Suprapubic skin (tissue), 4 donors: Measurements from ENCODE around the gene CFAP410. TPM values are rescaled to one million over a fixed set of nuclear protein-coding genes. Genes with fewer than 3 reads are reported as not detected.
"Not testable (repeated sequence)": the region's sequence is repeated elsewhere in the genome, so short reads cannot be mapped to it uniquely, and the experiment has no call there.

ENCODE experiments used
- DNase-seq, 2 donors: peaks; one replicate each; pipeline ENCODE4 v3.0.0-alpha.2; 2019; ENCODE audit warnings: low spot score in 2 of 2
- H3K27ac ChIP-seq: fragments of 200-600 bp; sonication (generic); one replicate; pipeline ENCODE4 v1.5.1; 2019
- H3K27me3 ChIP-seq: fragments of 200-600 bp; sonication (generic); one replicate; pipeline ENCODE4 v1.5.1; 2019
- H3K36me3 ChIP-seq: fragments of 200-600 bp; sonication (generic); one replicate; pipeline ENCODE4 v1.5.1; 2019
- H3K4me1 ChIP-seq: fragments of 200-600 bp; sonication (generic); one replicate; pipeline ENCODE4 v1.5.1; 2019
- H3K4me3 ChIP-seq: fragments of 200-600 bp; sonication (generic); one replicate; pipeline ENCODE4 v1.5.1; 2019; ENCODE audit warnings: mild to moderate bottlenecking
- H3K9me3 ChIP-seq: fragments of 200-600 bp; sonication (generic); one replicate; pipeline ENCODE4 v1.5.1; 2019
- EP300 ChIP-seq: sonication (generic); formaldehyde crosslinking; IDR thresholded peaks from one replicate; pipeline ENCODE4 v1.6.1; 2017; ENCODE audit warnings: antibody characterized with exemption
- POLR2A ChIP-seq, 2 donors: fragments of 450-650 bp; IDR thresholded peaks; one replicate each; pipeline ENCODE4 v1.6.1; 2017; ENCODE audit warnings: antibody characterized with exemption in 2 of 2, mild to moderate bottlenecking in 2 of 2, moderate library complexity in 2 of 2
- POLR2AphosphoS5 ChIP-seq, 3 donors: sonication (generic); formaldehyde crosslinking; IDR thresholded peaks; one replicate each; pipeline ENCODE4 v1.6.1; 2017; ENCODE audit warnings: antibody characterized with exemption in 3 of 3
- WGBS: methylation state at CpG from one replicate; pipeline ENCODE4 v1.1.5; 2018; 5-methylcytosine and 5-hydroxymethylcytosine counted together
- total RNA-seq, 4 donors: library from RNA; depleted of rRNA; stranded (reverse); fragments of >200 nt; gene quantifications; one replicate each; pipeline ENCODE4 v1.1.0, GENCODE V29; 2016
- TF ChIP-seq, protein P1 (sequence below), 2 donors: fragments of 200-600 bp in 1 of 2; fragments of 450-650 bp in 1 of 2; sonication (generic) in 1 of 2; IDR thresholded peaks; one replicate each; pipeline ENCODE4 v1.5.1; 2016 to 2019; ENCODE audit warnings: antibody characterized with exemption in 2 of 2, mild to moderate bottlenecking in 1 of 2, moderate library complexity in 1 of 2

CFAP410 gene
- total RNA-seq, 4 donors from 2014 or later, result 22.6 to 45.5 (median 27.3) TPM

DNA sequence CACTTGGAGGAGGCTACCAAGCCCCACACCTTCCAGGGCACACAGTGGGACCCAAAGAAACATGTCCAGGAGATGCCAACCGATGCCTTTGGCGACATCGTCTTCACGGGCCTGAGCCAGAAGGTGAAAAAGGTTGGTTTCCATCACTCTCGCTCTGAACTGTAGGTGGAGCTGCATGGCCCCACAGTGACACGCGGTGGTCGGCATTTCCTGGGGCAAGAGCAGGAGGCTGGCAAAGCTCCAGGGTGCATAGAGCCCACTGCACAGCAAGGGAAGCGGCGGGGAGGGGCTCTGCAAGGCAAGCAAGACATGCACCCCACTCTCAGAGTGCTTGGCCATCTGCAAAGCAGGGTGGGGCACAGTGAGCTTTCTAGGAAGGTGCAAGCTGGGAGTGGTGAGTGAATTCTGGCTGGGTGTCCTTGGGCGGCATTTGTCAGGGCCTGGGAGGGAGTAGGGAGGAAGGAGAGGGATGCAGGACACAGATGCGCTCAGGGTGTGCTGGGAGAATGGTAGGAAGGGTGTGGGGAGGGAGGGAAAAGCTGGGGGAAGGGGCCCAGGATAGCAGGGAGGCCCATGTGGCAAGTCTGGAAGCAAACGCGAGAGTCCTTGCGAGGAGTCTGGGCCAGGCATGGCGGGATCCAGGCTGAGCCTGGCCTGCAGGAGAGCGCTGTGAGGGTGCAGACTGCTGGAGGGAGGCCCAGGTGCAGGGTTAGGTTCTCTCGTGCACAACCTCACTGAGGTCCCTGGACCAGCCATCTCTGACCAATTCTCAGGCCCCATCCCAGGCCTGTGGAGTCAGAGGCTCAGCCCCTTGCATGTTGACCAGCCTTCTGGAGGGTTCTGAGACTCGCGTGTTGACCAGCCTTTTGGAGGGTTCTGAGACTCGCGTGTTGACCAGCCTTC is 25.2 kb upstream of the CFAP410 start:
- H3K4me1 ChIP-seq, result no peaks in the 10 kb centered on the region
- H3K27me3 ChIP-seq, result peaks cover 30% of the 10 kb centered on the region
- H3K27ac ChIP-seq, result no peak overlapping the region
- peak; percentile 49 to 59 for DNase-seq
- no peaks in the 10 kb centered on the region for H3K36me3 ChIP-seq
- peaks cover 10% of the 10 kb centered on the region for H3K9me3 ChIP-seq
- 74% methylated on average over 19 of the region's 22 CpGs for WGBS
- H3K4me3 ChIP-seq, result no peak overlapping the region
- TF ChIP-seq POLR2AphosphoS5 (IDR thresholded peaks at IDR 0.05), result no peak
- no peak for TF ChIP-seq POLR2A (IDR thresholded peaks at IDR 0.05)
- TF ChIP-seq EP300, result no peak
- TF ChIP-seq, protein P1, sequence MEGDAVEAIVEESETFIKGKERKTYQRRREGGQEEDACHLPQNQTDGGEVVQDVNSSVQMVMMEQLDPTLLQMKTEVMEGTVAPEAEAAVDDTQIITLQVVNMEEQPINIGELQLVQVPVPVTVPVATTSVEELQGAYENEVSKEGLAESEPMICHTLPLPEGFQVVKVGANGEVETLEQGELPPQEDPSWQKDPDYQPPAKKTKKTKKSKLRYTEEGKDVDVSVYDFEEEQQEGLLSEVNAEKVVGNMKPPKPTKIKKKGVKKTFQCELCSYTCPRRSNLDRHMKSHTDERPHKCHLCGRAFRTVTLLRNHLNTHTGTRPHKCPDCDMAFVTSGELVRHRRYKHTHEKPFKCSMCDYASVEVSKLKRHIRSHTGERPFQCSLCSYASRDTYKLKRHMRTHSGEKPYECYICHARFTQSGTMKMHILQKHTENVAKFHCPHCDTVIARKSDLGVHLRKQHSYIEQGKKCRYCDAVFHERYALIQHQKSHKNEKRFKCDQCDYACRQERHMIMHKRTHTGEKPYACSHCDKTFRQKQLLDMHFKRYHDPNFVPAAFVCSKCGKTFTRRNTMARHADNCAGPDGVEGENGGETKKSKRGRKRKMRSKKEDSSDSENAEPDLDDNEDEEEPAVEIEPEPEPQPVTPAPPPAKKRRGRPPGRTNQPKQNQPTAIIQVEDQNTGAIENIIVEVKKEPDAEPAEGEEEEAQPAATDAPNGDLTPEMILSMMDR (IDR thresholded peaks at IDR 0.05), result no peak

DNA sequence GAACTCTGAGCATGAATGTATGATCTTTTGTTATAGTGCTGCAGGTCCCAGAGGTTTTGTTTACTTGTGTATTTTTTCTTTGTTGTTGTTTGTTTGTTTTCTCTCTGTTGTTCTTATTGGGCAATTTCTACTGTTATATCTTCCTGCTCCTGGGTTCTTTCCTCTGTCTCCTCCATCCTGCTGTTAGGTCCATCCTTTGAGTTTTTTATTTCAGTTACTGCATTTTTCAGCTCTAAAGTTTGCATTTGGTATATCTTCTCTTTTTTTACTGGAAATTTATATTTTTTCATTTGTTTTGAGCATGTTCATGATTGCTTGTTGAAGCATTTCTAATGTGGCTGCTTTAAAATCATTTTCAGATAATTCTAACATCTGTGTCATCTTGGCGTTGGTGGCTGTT is 24.1 kb upstream of the CFAP410 start:
- Histone ChIP-seq H3K4me1 (no peaks in the 10 kb centered on the region), H3K27me3 (peaks cover 22% of the 10 kb centered on the region), H3K4me3 (no peak overlapping the region), H3K27ac (no peak overlapping the region), H3K9me3 (peaks cover 10% of the 10 kb centered on the region), H3K36me3 (no peaks in the 10 kb centered on the region)
- 94% methylated on average over 1 of the region's 1 CpG for WGBS
- DNase-seq, result no peak
- TF ChIP-seq EP300 (no peak), POLR2A (IDR thresholded peaks at IDR 0.05) (no peak), POLR2AphosphoS5 (IDR thresholded peaks at IDR 0.05) (no peak)
- TF ChIP-seq, protein P1 (IDR thresholded peaks at IDR 0.05), result no peak

DNA sequence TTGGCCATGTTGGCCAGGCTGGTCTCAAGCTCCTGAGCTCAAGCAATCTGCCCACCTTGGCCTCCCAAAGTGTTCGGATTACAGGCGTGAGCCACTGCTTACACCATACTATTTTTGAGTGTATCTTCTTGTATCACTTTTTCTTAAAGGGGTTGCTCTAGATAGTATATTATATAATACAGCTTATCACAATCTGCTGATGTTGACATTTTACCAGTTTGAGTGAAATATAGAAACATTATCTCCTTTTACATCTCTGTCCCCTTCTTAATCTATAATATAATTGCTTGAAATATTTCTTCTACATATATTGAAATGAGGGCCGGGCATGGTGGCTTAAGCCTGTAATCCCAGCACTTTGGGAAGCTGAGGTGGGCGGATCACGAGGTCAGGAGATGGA is 22.7 kb upstream of the CFAP410 start:
- H3K4me1 ChIP-seq, H3K9me3 ChIP-seq, H3K4me3 ChIP-seq, H3K36me3 ChIP-seq, H3K27ac ChIP-seq: not testable (repeated sequence)
- 91% methylated on average over 5 of the region's 5 CpGs for WGBS
- DNase-seq, result peak in 1 of 2 donors; percentile 11
- peaks cover 25% of the 10 kb centered on the region for H3K27me3 ChIP-seq

DNA sequence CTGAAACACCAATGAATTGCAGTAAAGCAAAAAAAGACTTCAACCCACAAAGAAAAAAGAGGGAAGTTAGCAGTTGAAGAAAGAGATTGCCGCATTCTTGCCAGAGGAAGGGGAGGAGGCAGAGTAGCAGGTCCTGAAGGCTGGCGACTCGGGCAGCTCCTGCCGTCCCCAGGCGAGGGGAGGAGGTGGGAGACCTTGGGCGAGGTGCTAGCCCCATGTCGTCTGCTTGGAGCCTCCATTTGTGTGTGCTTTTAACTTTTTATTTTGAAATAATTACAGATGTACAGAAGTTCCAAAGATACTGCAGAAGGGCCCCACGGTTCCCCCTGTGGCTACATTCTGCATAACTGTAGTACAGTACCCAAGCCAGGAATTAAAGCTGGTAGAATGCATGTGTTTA is 21.0 kb upstream of the CFAP410 start:
- Histone ChIP-seq H3K4me1 (no peaks in the 10 kb centered on the region), H3K36me3 (no peaks in the 10 kb centered on the region), H3K9me3 (peaks cover 10% of the 10 kb centered on the region), H3K27ac (no peak overlapping the region), H3K27me3 (peaks cover 12% of the 10 kb centered on the region), H3K4me3 (no peak overlapping the region)
- TF ChIP-seq EP300 (no peak), POLR2A (IDR thresholded peaks at IDR 0.05) (no peak), POLR2AphosphoS5 (IDR thresholded peaks at IDR 0.05) (no peak)
- TF ChIP-seq, protein P1 (IDR thresholded peaks at IDR 0.05), result no peak
- 24% methylated on average over 8 of the region's 8 CpGs for WGBS
- DNase-seq, result no peak

DNA sequence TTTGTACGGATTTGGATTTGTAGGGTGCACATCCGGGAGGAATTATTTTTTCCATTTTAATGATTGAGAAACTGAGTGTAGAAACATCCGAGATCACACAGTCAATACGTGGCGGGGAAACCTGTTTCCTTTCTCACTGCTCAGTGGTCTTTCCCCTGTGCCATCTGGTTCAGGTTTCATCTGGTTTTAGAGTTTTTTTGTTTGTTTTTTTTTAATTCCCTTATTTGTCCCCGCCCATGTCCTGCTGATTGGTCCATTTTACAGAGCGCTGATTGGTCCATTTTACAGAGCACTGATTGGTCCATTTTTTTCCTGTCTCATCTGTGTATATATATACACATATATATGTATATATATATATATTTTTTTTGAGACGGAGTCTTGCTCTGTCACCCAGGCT is 20.2 kb upstream of the CFAP410 start:
- TF ChIP-seq EP300, result no peak
- no peak for DNase-seq
- Histone ChIP-seq H3K36me3 (no peaks in the 10 kb centered on the region), H3K4me1 (no peaks in the 10 kb centered on the region), H3K9me3 (peaks cover 10% of the 10 kb centered on the region), H3K4me3 (no peak overlapping the region), H3K27ac (no peak overlapping the region), H3K27me3 (peaks cover 7% of the 10 kb centered on the region)
- WGBS, result 83% methylated on average over 8 of the region's 8 CpGs

DNA sequence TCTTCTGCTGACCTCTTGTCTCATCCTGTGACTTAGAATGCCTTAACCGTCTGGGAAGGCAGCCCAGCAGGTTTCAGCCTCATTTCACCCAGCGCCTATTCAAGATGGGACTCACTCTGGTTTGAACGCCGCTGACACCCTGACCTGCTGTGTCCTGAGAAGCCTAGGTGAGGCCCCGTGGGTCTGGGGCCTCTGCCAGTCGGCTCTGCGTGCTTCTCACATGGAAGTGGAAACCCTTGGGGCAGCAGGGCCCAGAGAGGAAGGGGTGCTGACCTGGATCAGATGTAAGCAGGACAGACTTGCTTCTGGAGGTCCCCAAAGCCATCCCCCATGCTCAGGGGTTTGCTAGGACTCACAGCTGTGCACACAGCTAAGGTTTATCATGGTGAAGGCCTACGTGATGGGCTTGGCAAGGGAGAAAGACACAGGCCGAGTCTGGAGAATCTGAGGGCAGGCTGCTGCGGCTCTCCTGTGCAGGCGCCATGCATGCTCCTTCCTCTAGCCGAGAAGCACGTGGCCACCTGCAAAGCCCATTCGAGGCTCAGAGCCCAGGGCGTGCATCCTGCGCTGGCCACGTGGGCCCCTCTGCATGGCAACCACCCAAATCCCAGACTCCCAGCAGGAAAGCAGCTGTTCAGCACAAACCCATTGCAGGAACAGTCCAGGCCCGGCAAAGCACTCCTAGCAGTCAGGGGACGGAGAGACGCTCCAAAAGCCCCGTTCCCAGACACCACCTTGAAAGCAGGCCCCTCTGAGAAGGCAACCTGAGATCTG is 18.1 kb upstream of the CFAP410 start:
- TF ChIP-seq EP300, result no peak
- TF ChIP-seq POLR2A (IDR thresholded peaks at IDR 0.05), result no peak
- no peak for TF ChIP-seq POLR2AphosphoS5 (IDR thresholded peaks at IDR 0.05)
- TF ChIP-seq, protein P1 (IDR thresholded peaks at IDR 0.05), result no peak
- DNase-seq, result no peak
- H3K4me1 ChIP-seq, result peaks cover 9% of the 10 kb centered on the region
- H3K9me3 ChIP-seq, result no peaks in the 10 kb centered on the region
- no peak overlapping the region for H3K4me3 ChIP-seq
- WGBS, result 85% methylated on average over 12 of the region's 21 CpGs
- peaks cover 14% of the 10 kb centered on the region for H3K27me3 ChIP-seq
- H3K27ac ChIP-seq, result no peak overlapping the region
- no peaks in the 10 kb centered on the region for H3K36me3 ChIP-seq
